ENCODE results near the gene TMEM158.

DNA sequence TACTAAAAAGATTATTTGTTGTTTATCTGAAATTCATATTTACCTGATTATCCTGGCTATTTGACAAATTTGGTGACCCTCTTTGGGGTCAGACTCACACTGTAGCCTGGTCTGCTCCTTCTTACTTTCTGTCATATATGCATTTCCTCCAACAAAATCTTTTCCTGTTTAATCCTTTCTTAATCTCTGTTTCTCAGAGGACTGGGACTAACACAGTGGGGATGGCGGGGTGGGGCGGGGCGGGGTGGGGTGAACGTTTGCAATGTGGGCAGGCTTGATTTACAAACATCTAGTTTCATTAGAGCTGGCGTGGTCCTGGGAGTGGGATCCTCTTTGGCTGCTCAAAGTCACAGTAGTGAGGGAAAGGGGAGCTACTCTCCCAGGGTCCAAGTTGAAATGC is 44.6 kb downstream of the TMEM158 start:
- no peak for TF ChIP-seq POLR2AphosphoS5 (IDR thresholded peaks at IDR 0.05)
- TF ChIP-seq, protein P1, sequence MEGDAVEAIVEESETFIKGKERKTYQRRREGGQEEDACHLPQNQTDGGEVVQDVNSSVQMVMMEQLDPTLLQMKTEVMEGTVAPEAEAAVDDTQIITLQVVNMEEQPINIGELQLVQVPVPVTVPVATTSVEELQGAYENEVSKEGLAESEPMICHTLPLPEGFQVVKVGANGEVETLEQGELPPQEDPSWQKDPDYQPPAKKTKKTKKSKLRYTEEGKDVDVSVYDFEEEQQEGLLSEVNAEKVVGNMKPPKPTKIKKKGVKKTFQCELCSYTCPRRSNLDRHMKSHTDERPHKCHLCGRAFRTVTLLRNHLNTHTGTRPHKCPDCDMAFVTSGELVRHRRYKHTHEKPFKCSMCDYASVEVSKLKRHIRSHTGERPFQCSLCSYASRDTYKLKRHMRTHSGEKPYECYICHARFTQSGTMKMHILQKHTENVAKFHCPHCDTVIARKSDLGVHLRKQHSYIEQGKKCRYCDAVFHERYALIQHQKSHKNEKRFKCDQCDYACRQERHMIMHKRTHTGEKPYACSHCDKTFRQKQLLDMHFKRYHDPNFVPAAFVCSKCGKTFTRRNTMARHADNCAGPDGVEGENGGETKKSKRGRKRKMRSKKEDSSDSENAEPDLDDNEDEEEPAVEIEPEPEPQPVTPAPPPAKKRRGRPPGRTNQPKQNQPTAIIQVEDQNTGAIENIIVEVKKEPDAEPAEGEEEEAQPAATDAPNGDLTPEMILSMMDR (IDR thresholded peaks at IDR 0.05), result no peak
